DND-41 (cell line): Measurements from ENCODE around the gene HLA-B.
"Not testable (repeated sequence)": the region's sequence is repeated elsewhere in the genome, so short reads cannot be mapped to it uniquely, and the experiment has no call there.

Experiments
- CTCF ChIP-seq: IDR thresholded peaks from 2 replicates; pipeline ENCODE4 v1.5.1; 2012; ENCODE audit warnings: borderline replicate concordance, low read length, moderate library complexity, mild to moderate bottlenecking; ENCODE audit not compliant: poor library complexity, severe bottlenecking; ENCODE audit errors: extremely low read depth
- EZH2 ChIP-seq: IDR thresholded peaks from 3 replicates; pipeline ENCODE4 v1.6.1; 2012; ENCODE audit warnings: borderline replicate concordance, low read depth, mild to moderate bottlenecking, moderate library complexity, low read length, inconsistent platforms; ENCODE audit not compliant: severe bottlenecking

- not testable (repeated sequence) for TF ChIP-seq CTCF, EZH2
Measured at GRCh38 chr6:31389802-31390132, 32.8 kb upstream of the HLA-B start.
